Measurements from ENCODE around the gene SEMA4D. TPM values are rescaled to one million over a fixed set of nuclear protein-coding genes. Genes with fewer than 3 reads are reported as not detected.

The SEMA4D gene
- total and polyA plus RNA-seq, 4 donors = 30.9 to 124 (median 89.0) TPM

- Histone ChIP-seq H3K4me1 (ENCODE audit: control insufficient read depth, insufficient read depth, low read length) (peaks cover 40% of the 10 kb centered on the region), H3K27me3 (ENCODE audit: control insufficient read depth, insufficient read depth, low read length) (no peaks in the 10 kb centered on the region), H3K4me3 (ENCODE audit: low read depth, low read length) (no peak overlapping the region), H3K27ac (ENCODE audit: low read depth, low read length) (no peak overlapping the region), H3K36me3 (ENCODE audit: control insufficient read depth, insufficient read depth, low read length) (no peaks in the 10 kb centered on the region), H3K9me3 (ENCODE audit: control insufficient read depth, insufficient read depth, low read length) (no peaks in the 10 kb centered on the region)
- no peak for DNase-seq (ENCODE audit: low read depth in 4 of 6, low spot score in 6 of 6)
- 69% methylated on average over 4 of the region's 4 CpGs for WGBS (ENCODE audit: insufficient coverage)
Observed at GRCh38 chr9:89537166-89537565, 39.3 kb upstream of the SEMA4D start.

- no peak overlapping the region for H3K4me3 ChIP-seq (ENCODE audit: low read depth, low read length)
- peaks cover 39% of the 10 kb centered on the region for H3K4me1 ChIP-seq (ENCODE audit: control insufficient read depth, insufficient read depth, low read length)
- H3K27me3 ChIP-seq (ENCODE audit: control insufficient read depth, insufficient read depth, low read length) = no peaks in the 10 kb centered on the region
- DNase-seq (ENCODE audit: low read depth in 4 of 6, low spot score in 6 of 6) = no peak
- H3K9me3 ChIP-seq (ENCODE audit: control insufficient read depth, insufficient read depth, low read length) = no peaks in the 10 kb centered on the region
- 89% methylated on average over 2 of the region's 5 CpGs for WGBS (ENCODE audit: insufficient coverage)
- no peak overlapping the region for H3K27ac ChIP-seq (ENCODE audit: low read depth, low read length)
- no peaks in the 10 kb centered on the region for H3K36me3 ChIP-seq (ENCODE audit: control insufficient read depth, insufficient read depth, low read length)
Observed at GRCh38 chr9:89536600-89536999, 38.7 kb upstream of the SEMA4D start.

- H3K27ac ChIP-seq (ENCODE audit: low read depth, low read length) = no peak overlapping the region
- no peak for DNase-seq (ENCODE audit: low read depth in 4 of 6, low spot score in 6 of 6)
- H3K4me3 ChIP-seq (ENCODE audit: low read depth, low read length) = no peak overlapping the region
- peaks cover 37% of the 10 kb centered on the region for H3K4me1 ChIP-seq (ENCODE audit: control insufficient read depth, insufficient read depth, low read length)
- H3K36me3 ChIP-seq (ENCODE audit: control insufficient read depth, insufficient read depth, low read length) = no peaks in the 10 kb centered on the region
- H3K27me3 ChIP-seq (ENCODE audit: control insufficient read depth, insufficient read depth, low read length) = no peaks in the 10 kb centered on the region
- WGBS (ENCODE audit: insufficient coverage) = 100% methylated on average over 1 of the region's 5 CpGs
- no peaks in the 10 kb centered on the region for H3K9me3 ChIP-seq (ENCODE audit: control insufficient read depth, insufficient read depth, low read length)
Observed at GRCh38 chr9:89536145-89536574, 38.2 kb upstream of the SEMA4D start.

- Histone ChIP-seq H3K27ac (ENCODE audit: low read depth, low read length) (no peak overlapping the region), H3K4me1 (ENCODE audit: control insufficient read depth, insufficient read depth, low read length) (peaks cover 37% of the 10 kb centered on the region), H3K36me3 (ENCODE audit: control insufficient read depth, insufficient read depth, low read length) (no peaks in the 10 kb centered on the region), H3K27me3 (ENCODE audit: control insufficient read depth, insufficient read depth, low read length) (no peaks in the 10 kb centered on the region), H3K4me3 (ENCODE audit: low read depth, low read length) (no peak overlapping the region), H3K9me3 (ENCODE audit: control insufficient read depth, insufficient read depth, low read length) (no peaks in the 10 kb centered on the region)
- no peak for DNase-seq (ENCODE audit: low read depth in 4 of 6, low spot score in 6 of 6)
- 83% methylated on average over 3 of the region's 3 CpGs for WGBS (ENCODE audit: insufficient coverage)
Observed at GRCh38 chr9:89535461-89535860, 37.5 kb upstream of the SEMA4D start.

GRCh38 chr9:89534515-89535287 is 36.8 kb upstream of the SEMA4D start:
- no peaks in the 10 kb centered on the region for H3K9me3 ChIP-seq (ENCODE audit: control insufficient read depth, insufficient read depth, low read length)
- H3K4me3 ChIP-seq (ENCODE audit: low read depth, low read length) = no peak overlapping the region
- peaks cover 37% of the 10 kb centered on the region for H3K4me1 ChIP-seq (ENCODE audit: control insufficient read depth, insufficient read depth, low read length)
- no peak overlapping the region for H3K27ac ChIP-seq (ENCODE audit: low read depth, low read length)
- 51% methylated on average over 9 of the region's 13 CpGs for WGBS (ENCODE audit: insufficient coverage)
- no peaks in the 10 kb centered on the region for H3K36me3 ChIP-seq (ENCODE audit: control insufficient read depth, insufficient read depth, low read length)
- no peaks in the 10 kb centered on the region for H3K27me3 ChIP-seq (ENCODE audit: control insufficient read depth, insufficient read depth, low read length)
- DNase-seq (ENCODE audit: low read depth in 4 of 6, low spot score in 6 of 6) = peak in 1 of 6 donors; percentile 46

- DNase-seq (ENCODE audit: low read depth in 4 of 6, low spot score in 6 of 6) = peak in 3 of 6 donors; percentile 32 to 88 (median 75)
- Histone ChIP-seq H3K4me3 (ENCODE audit: low read depth, low read length) (no peak overlapping the region), H3K9me3 (ENCODE audit: control insufficient read depth, insufficient read depth, low read length) (no peaks in the 10 kb centered on the region), H3K36me3 (ENCODE audit: control insufficient read depth, insufficient read depth, low read length) (no peaks in the 10 kb centered on the region), H3K27me3 (ENCODE audit: control insufficient read depth, insufficient read depth, low read length) (no peaks in the 10 kb centered on the region), H3K4me1 (ENCODE audit: control insufficient read depth, insufficient read depth, low read length) (peaks cover 37% of the 10 kb centered on the region), H3K27ac (ENCODE audit: low read depth, low read length) (no peak overlapping the region)
- 35% methylated on average over 8 of the region's 10 CpGs for WGBS (ENCODE audit: insufficient coverage)
Observed at GRCh38 chr9:89533411-89534095, 35.6 kb upstream of the SEMA4D start.

GRCh38 chr9:89532944-89533343 is 35.0 kb upstream of the SEMA4D start:
- Histone ChIP-seq H3K4me3 (ENCODE audit: low read depth, low read length) (no peak overlapping the region), H3K27me3 (ENCODE audit: control insufficient read depth, insufficient read depth, low read length) (no peaks in the 10 kb centered on the region), H3K9me3 (ENCODE audit: control insufficient read depth, insufficient read depth, low read length) (no peaks in the 10 kb centered on the region), H3K27ac (ENCODE audit: low read depth, low read length) (no peak overlapping the region), H3K36me3 (ENCODE audit: control insufficient read depth, insufficient read depth, low read length) (no peaks in the 10 kb centered on the region), H3K4me1 (ENCODE audit: control insufficient read depth, insufficient read depth, low read length) (peaks cover 36% of the 10 kb centered on the region)
- DNase-seq (ENCODE audit: low read depth in 4 of 6, low spot score in 6 of 6) = no peak
- WGBS (ENCODE audit: insufficient coverage) = no CpG with 5 or more reads among the region's 1 CpG

GRCh38 chr9:89532478-89532877 is 34.6 kb upstream of the SEMA4D start:
- peaks cover 33% of the 10 kb centered on the region for H3K4me1 ChIP-seq (ENCODE audit: control insufficient read depth, insufficient read depth, low read length)

GRCh38 chr9:89531766-89532165 is 33.9 kb upstream of the SEMA4D start:
- DNase-seq (ENCODE audit: low read depth in 4 of 6, low spot score in 6 of 6) = no peak
- WGBS (ENCODE audit: insufficient coverage) = 89% methylated on average over 3 of the region's 4 CpGs
- H3K27ac ChIP-seq (ENCODE audit: low read depth, low read length) = no peak overlapping the region

More at GRCh38 chr9:89532478-89532877, 34.6 kb upstream of the SEMA4D start:
- H3K27ac ChIP-seq (ENCODE audit: low read depth, low read length) = no peak overlapping the region
- H3K27me3 ChIP-seq (ENCODE audit: control insufficient read depth, insufficient read depth, low read length) = no peaks in the 10 kb centered on the region
- no peak for DNase-seq (ENCODE audit: low read depth in 4 of 6, low spot score in 6 of 6)
- no peaks in the 10 kb centered on the region for H3K9me3 ChIP-seq (ENCODE audit: control insufficient read depth, insufficient read depth, low read length)
- H3K36me3 ChIP-seq (ENCODE audit: control insufficient read depth, insufficient read depth, low read length) = no peaks in the 10 kb centered on the region
- WGBS (ENCODE audit: insufficient coverage) = 65% methylated on average over 4 of the region's 4 CpGs
- no peak overlapping the region for H3K4me3 ChIP-seq (ENCODE audit: low read depth, low read length)

GRCh38 chr9:89530726-89531125 is 32.8 kb upstream of the SEMA4D start:
- Histone ChIP-seq H3K4me3 (ENCODE audit: low read depth, low read length) (no peak overlapping the region), H3K4me1 (ENCODE audit: control insufficient read depth, insufficient read depth, low read length) (peaks cover 35% of the 10 kb centered on the region), H3K27ac (ENCODE audit: low read depth, low read length) (no peak overlapping the region), H3K9me3 (ENCODE audit: control insufficient read depth, insufficient read depth, low read length) (no peaks in the 10 kb centered on the region), H3K36me3 (ENCODE audit: control insufficient read depth, insufficient read depth, low read length) (no peaks in the 10 kb centered on the region), H3K27me3 (ENCODE audit: control insufficient read depth, insufficient read depth, low read length) (no peaks in the 10 kb centered on the region)
- 90% methylated on average over 6 of the region's 6 CpGs for WGBS (ENCODE audit: insufficient coverage)
- no peak for DNase-seq (ENCODE audit: low read depth in 4 of 6, low spot score in 6 of 6)

More at GRCh38 chr9:89531766-89532165, 33.9 kb upstream of the SEMA4D start:
- peaks cover 33% of the 10 kb centered on the region for H3K4me1 ChIP-seq (ENCODE audit: control insufficient read depth, insufficient read depth, low read length)
- H3K9me3 ChIP-seq (ENCODE audit: control insufficient read depth, insufficient read depth, low read length) = no peaks in the 10 kb centered on the region
- H3K27me3 ChIP-seq (ENCODE audit: control insufficient read depth, insufficient read depth, low read length) = no peaks in the 10 kb centered on the region
- H3K4me3 ChIP-seq (ENCODE audit: low read depth, low read length) = no peak overlapping the region
- no peaks in the 10 kb centered on the region for H3K36me3 ChIP-seq (ENCODE audit: control insufficient read depth, insufficient read depth, low read length)
